ENCODE data around the gene PCED1A. TPM values are rescaled to one million over a fixed set of nuclear protein-coding genes. Genes with fewer than 3 reads are reported as not detected.

Gene PCED1A
- total RNA-seq, 2 experiments from 2014 or later: 6.9 to 9.8 TPM

DNA sequence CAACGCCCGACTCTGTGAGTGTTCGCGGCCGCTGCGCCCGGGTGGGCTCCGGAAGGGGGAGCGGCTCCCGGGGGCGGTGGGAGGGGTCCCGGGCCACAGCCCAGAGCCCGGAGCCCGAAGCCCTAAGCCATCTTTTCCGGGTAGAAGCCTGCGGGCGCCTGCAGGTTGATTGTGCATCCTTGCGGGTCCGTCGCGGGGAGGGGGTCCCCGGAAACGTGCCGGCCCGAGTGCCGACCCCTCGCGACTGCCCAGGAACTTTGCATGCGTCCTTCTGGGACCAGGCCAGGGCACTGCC is 33.2 kb upstream of the PCED1A start:
- ChIA-PET CTCF (ENCODE audit: unreplicated experiment) (no interaction called here), POLR2A (interaction anchor here (0.7 to 1.3 kb wide), 2 partner anchors 10 to 221 kb away, joined by 3 read pairs; no protein-coding TSS in a partner anchor)
- H4K20me1 ChIP-seq (ENCODE audit: insufficient read depth, low read length): peaks cover 12% of the 10 kb centered on the region; the same call in 1 of the 2 replicates
- TF ChIP-seq, protein P1, sequence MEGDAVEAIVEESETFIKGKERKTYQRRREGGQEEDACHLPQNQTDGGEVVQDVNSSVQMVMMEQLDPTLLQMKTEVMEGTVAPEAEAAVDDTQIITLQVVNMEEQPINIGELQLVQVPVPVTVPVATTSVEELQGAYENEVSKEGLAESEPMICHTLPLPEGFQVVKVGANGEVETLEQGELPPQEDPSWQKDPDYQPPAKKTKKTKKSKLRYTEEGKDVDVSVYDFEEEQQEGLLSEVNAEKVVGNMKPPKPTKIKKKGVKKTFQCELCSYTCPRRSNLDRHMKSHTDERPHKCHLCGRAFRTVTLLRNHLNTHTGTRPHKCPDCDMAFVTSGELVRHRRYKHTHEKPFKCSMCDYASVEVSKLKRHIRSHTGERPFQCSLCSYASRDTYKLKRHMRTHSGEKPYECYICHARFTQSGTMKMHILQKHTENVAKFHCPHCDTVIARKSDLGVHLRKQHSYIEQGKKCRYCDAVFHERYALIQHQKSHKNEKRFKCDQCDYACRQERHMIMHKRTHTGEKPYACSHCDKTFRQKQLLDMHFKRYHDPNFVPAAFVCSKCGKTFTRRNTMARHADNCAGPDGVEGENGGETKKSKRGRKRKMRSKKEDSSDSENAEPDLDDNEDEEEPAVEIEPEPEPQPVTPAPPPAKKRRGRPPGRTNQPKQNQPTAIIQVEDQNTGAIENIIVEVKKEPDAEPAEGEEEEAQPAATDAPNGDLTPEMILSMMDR (conservative IDR thresholded peaks at IDR 0.05; ENCODE audit: low read length): no peak
- no peak for TF ChIP-seq EZH2phosphoT487 (IDR thresholded peaks at IDR 0.05; ENCODE audit: borderline replicate concordance, low read depth, low read length)
- DNase-seq (ENCODE audit: low spot score): peak; percentile 74
- peak overlapping the region; percentile 87 for H3K4me3 ChIP-seq (ENCODE audit: low read depth, low read length, poor library complexity, severe bottlenecking)
- intact Hi-C loops (cut with micrococcal nuclease; ENCODE audit: unreplicated experiment): loop anchor here (2.0 kb wide), 1 partner anchor 221 kb away; the partner anchor contains the start of gene NOP56
- H3K9me3 ChIP-seq (ENCODE audit: low read length): no peaks in the 10 kb centered on the region
- H3K79me2 ChIP-seq (ENCODE audit: insufficient read depth, low read depth, low read length): peaks cover 48% of the 10 kb centered on the region
- H3K27ac ChIP-seq (ENCODE audit: low read depth, low read length, poor library complexity, severe bottlenecking): peak overlapping the region; percentile 56
- peak overlapping the region; percentile 91 for H3K4me2 ChIP-seq (ENCODE audit: low read length)
- H2AFZ ChIP-seq (ENCODE audit: low read length): peak overlapping the region; percentile 64
- peaks cover 33% of the 10 kb centered on the region for H3K4me1 ChIP-seq (ENCODE audit: insufficient read depth, low read length, poor library complexity, severe bottlenecking)
- no peaks in the 10 kb centered on the region for H3K9me2 ChIP-seq (ENCODE audit: insufficient read depth, low read length)
- BruUV-seq (replicated peaks): no TSS peak
- H3K36me3 ChIP-seq (ENCODE audit: insufficient read depth, low read length): peaks cover 28% of the 10 kb centered on the region

DNA sequence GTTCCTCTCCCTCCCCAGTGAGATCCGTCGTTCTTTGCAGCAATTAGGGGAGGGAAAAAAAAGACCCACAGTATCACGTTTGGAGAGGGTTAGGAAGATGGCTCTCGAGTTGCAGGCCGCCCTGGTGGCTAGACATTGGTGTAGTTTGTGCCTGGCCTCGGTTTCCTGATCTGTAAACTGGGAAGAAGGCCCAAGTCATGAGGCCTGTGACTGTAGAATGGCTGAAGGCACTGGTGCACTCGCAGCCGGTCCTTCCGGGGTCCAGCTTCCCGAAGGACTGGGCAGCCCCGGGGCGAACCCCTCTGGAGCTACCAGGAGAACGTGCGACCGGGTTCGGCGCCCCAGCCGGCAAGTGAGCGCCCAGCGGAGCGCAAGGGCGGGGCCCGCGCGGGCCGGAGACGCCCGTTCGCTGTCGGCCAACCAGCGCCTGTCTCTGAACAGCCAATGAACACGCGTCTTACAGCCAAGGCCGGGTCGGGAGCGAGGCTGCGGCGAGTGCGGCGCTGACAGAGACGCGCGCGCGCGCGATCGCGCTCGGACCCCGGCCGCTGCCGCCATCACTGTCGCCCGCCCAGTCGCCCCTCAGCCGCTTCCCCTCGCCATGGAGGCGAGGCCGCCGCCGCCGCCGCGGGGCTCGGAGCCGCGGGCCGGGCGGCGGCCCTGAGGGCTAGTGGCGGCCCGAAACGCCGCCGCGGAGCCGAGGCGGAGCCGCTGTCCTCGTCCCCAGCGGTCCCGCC is 32.7 kb upstream of the PCED1A start, which contains the start of gene PTPRA:
PTPRA (plus strand) TSS at position 472 of the 737 bp plus-strand sequence. CDS start 90,797 bp downstream, outside the sequence.
- peaks cover 24% of the 10 kb centered on the region for H3K36me3 ChIP-seq (ENCODE audit: insufficient read depth, low read length)
- intact Hi-C loops (cut with micrococcal nuclease; ENCODE audit: unreplicated experiment): loop anchor here (2.0 kb wide), 1 partner anchor 220 kb away; the partner anchor contains the start of gene NOP56
- BruUV-seq (replicated peaks): TSS peak; percentile 99
- peak within 1 kb of the TSS; percentile 95 for H3K4me2 ChIP-seq (ENCODE audit: low read length)
- POLR2A ChIA-PET: interaction anchor here (0.6 to 1.3 kb wide), 2 partner anchors 9 to 58 kb away, joined by 3 read pairs; no protein-coding TSS in a partner anchor
- peaks cover 12% of the 10 kb centered on the region; the same call in 1 of the 2 replicates for H4K20me1 ChIP-seq (ENCODE audit: insufficient read depth, low read length)
- CTCF ChIA-PET (ENCODE audit: unreplicated experiment): no interaction called here
- DNase-seq (ENCODE audit: low spot score): peak; percentile 95
- H3K4me1 ChIP-seq (ENCODE audit: insufficient read depth, low read length, poor library complexity, severe bottlenecking): peaks cover 33% of the 10 kb centered on the region
- no peaks in the 10 kb centered on the region for H3K9me3 ChIP-seq (ENCODE audit: low read length)
- no peaks in the 10 kb centered on the region for H3K9me2 ChIP-seq (ENCODE audit: insufficient read depth, low read length)
- H3K4me3 ChIP-seq (ENCODE audit: low read depth, low read length, poor library complexity, severe bottlenecking): peak within 1 kb of the TSS; percentile 87
- TF ChIP-seq EZH2phosphoT487 (IDR thresholded peaks at IDR 0.05; ENCODE audit: borderline replicate concordance, low read depth, low read length): no peak
- TF ChIP-seq, protein P1 (conservative IDR thresholded peaks at IDR 0.05; ENCODE audit: low read length): no peak
- peaks cover 43% of the 10 kb centered on the region for H3K79me2 ChIP-seq (ENCODE audit: insufficient read depth, low read depth, low read length)
- H3K27ac ChIP-seq (ENCODE audit: low read depth, low read length, poor library complexity, severe bottlenecking): peak within 1 kb of the TSS; percentile 56
- H2AFZ ChIP-seq (ENCODE audit: low read length): peak within 1 kb of the TSS; percentile 92
